GM23248 (cell line): Measurements from ENCODE around the gene FXYD6. TPM values are rescaled to one million over a fixed set of nuclear protein-coding genes. Genes with fewer than 3 reads are reported as not detected.

Source experiments
- DNase-seq: peaks from one replicate; pipeline ENCODE4 v3.0.0-alpha.2; 2015
- H2AFZ ChIP-seq: fragments of 200-600 bp; sonication (generic); 2 replicates; pipeline ENCODE4 v1.6.1; 2016; ENCODE audit warnings: antibody characterized with exemption
- H3F3A ChIP-seq: fragments of 200-600 bp; sonication (generic); 2 replicates; pipeline ENCODE4 v1.6.1; 2016; ENCODE audit warnings: mild to moderate bottlenecking, antibody characterized with exemption, mixed run types; ENCODE audit not compliant: insufficient read depth
- H3K27ac ChIP-seq: fragments of 200-600 bp; sonication (generic); 2 replicates; pipeline ENCODE4 v1.5.1; 2016; ENCODE audit warnings: mild to moderate bottlenecking
- H3K27me3 ChIP-seq: fragments of 200-600 bp; sonication (generic); replicated peaks from 2 replicates; pipeline ENCODE4 v1.6.1; 2016; ENCODE audit warnings: mild to moderate bottlenecking; ENCODE audit not compliant: insufficient read depth
- H3K36me3 ChIP-seq: fragments of 200-600 bp; sonication (generic); 2 replicates; pipeline ENCODE4 v1.6.1; 2016; ENCODE audit warnings: low read depth, mild to moderate bottlenecking
- H3K4me1 ChIP-seq: fragments of 200-600 bp; sonication (generic); 2 replicates; pipeline ENCODE4 v1.6.1; 2016; ENCODE audit warnings: mild to moderate bottlenecking; ENCODE audit not compliant: insufficient read depth
- H3K4me2 ChIP-seq: fragments of 200-600 bp; sonication (generic); one replicate; pipeline ENCODE4 v1.6.1; 2016; ENCODE audit warnings: mild to moderate bottlenecking; ENCODE audit not compliant: unreplicated experiment
- H3K4me3 ChIP-seq: fragments of 200-600 bp; sonication (generic); 2 replicates; pipeline ENCODE4 v1.5.1; 2016; ENCODE audit warnings: mild to moderate bottlenecking
- H3K79me2 ChIP-seq: fragments of 200-600 bp; sonication (generic); 2 replicates; pipeline ENCODE4 v1.6.1; 2016; ENCODE audit warnings: mild to moderate bottlenecking; ENCODE audit not compliant: insufficient read depth
- H3K9ac ChIP-seq: fragments of 200-600 bp; sonication (generic); 2 replicates; pipeline ENCODE4 v1.6.1; 2016; ENCODE audit warnings: mild to moderate bottlenecking
- H3K9me2 ChIP-seq: fragments of 200-600 bp; sonication (generic); 2 replicates; pipeline ENCODE4 v1.6.1; 2016; ENCODE audit warnings: mixed run types, mild to moderate bottlenecking, moderate library complexity; ENCODE audit not compliant: insufficient read depth
- H3K9me3 ChIP-seq: fragments of 200-600 bp; sonication (generic); one replicate; pipeline ENCODE4 v1.6.1; 2017; ENCODE audit warnings: low read depth
- H4K20me1 ChIP-seq: fragments of 200-600 bp; sonication (generic); 2 replicates; pipeline ENCODE4 v1.6.0; 2016; ENCODE audit not compliant: insufficient read depth
- EZH2 ChIP-seq: fragments of 200-600 bp; sonication (generic); IDR thresholded peaks from 2 replicates; pipeline ENCODE4 v1.6.1; 2018; ENCODE audit warnings: antibody characterized with exemption, mild to moderate bottlenecking; ENCODE audit not compliant: insufficient read depth, poor library complexity, severe bottlenecking
- EZH2phosphoT487 ChIP-seq: fragments of 200-600 bp; sonication (generic); IDR thresholded peaks from 2 replicates; pipeline ENCODE4 v1.6.1; 2018; ENCODE audit warnings: antibody characterized with exemption, moderate library complexity, mild to moderate bottlenecking, low read depth; ENCODE audit not compliant: insufficient read depth
- WGBS, 2 experiments: methylation state at CpG; one replicate each; pipeline ENCODE4 v1.1.6; 2015 to 2017; ENCODE audit warnings: low lambda C conversion rate in 2 of 2, low coverage in 1 of 2; ENCODE audit errors: missing lambda C conversion rate in 2 of 2; 5-methylcytosine and 5-hydroxymethylcytosine counted together
- in situ Hi-C: fragments of 300-500 bp; cut with MboI; formaldehyde crosslinking; loops from 2 replicates; pipeline ENCODE4 v1.15.0; 2020
- polyA plus RNA-seq: library from polyadenylated mRNA; unstranded; fragments of >200 nt; fragmentation: Nextera tagmentation; extraction: Ambion mirVana; gene quantifications from 2 replicates; pipeline ENCODE4 v1.2.1, GENCODE V29; 2016
- total RNA-seq: library from RNA; depleted of rRNA; stranded (reverse); fragments of >200 nt; shearing (Covaris generic); gene quantifications from 2 replicates; pipeline ENCODE4 v1.2.3, GENCODE V29; 2014

The FXYD6 gene
- total and polyA plus RNA-seq, 2 experiments from 2014 or later, result not detected

- Histone ChIP-seq H3K9ac (no peak overlapping the region), H3K4me2 (no peak overlapping the region), H2AFZ (no peak overlapping the region), H3K9me2 (no peaks in the 10 kb centered on the region), H3K4me3 (no peak overlapping the region), H3K9me3 (no peaks in the 10 kb centered on the region), H3K27me3 (0 out of 2 replicates have a peak, but pooled peaks cover 5% of the 10 kb centered on the region), H3K27ac (no peak overlapping the region), H3K79me2 (no peaks in the 10 kb centered on the region), H3F3A (no peaks in the 10 kb centered on the region), H3K36me3 (no peaks in the 10 kb centered on the region), H3K4me1 (no peaks in the 10 kb centered on the region), H4K20me1 (no peaks in the 10 kb centered on the region)
- 69 to 77% methylated on average over 8 to 10 of the region's 10 CpGs for WGBS, 2 experiments
- no peak for DNase-seq
- in situ Hi-C loops, result no loop called here
- no peak for TF ChIP-seq EZH2
- TF ChIP-seq EZH2phosphoT487, result no peak
These were observed 55.9 kb downstream of the FXYD6 start for GRCh38 chr11:117820516-117820915.

- Histone ChIP-seq H2AFZ (no peak overlapping the region), H3K9me3 (no peaks in the 10 kb centered on the region), H3K36me3 (no peaks in the 10 kb centered on the region), H3K27me3 (0 out of 2 replicates have a peak, but pooled peaks cover 5% of the 10 kb centered on the region), H3K27ac (no peak overlapping the region), H3K4me3 (no peak overlapping the region), H3K9me2 (no peaks in the 10 kb centered on the region), H3K79me2 (no peaks in the 10 kb centered on the region), H3K4me1 (no peaks in the 10 kb centered on the region), H3K4me2 (no peak overlapping the region), H3K9ac (no peak overlapping the region), H3F3A (no peaks in the 10 kb centered on the region), H4K20me1 (no peaks in the 10 kb centered on the region)
- no peak for DNase-seq
- no peak for TF ChIP-seq EZH2
- TF ChIP-seq EZH2phosphoT487, result no peak
- WGBS, 2 experiments, result 58 to 62% methylated on average over 11 of the region's 11 CpGs
- in situ Hi-C loops, result no loop called here
These were observed 56.4 kb downstream of the FXYD6 start for GRCh38 chr11:117820071-117820470.

GRCh38 chr11:117819096-117820040 lies 57.1 kb downstream of the FXYD6 start:
- no peaks in the 10 kb centered on the region for H3K9me3 ChIP-seq
- 0 out of 2 replicates have a peak, but pooled peaks cover 5% of the 10 kb centered on the region for H3K27me3 ChIP-seq
- H3K27ac ChIP-seq, result no peak overlapping the region
- no peak overlapping the region for H3K4me2 ChIP-seq
- no peak overlapping the region for H2AFZ ChIP-seq
- no peaks in the 10 kb centered on the region for H3K79me2 ChIP-seq
- no peak overlapping the region for H3K9ac ChIP-seq
- no peak overlapping the region for H3K4me3 ChIP-seq
- 54 to 57% methylated on average over 9 to 10 of the region's 10 CpGs for WGBS, 2 experiments
- TF ChIP-seq EZH2phosphoT487 (no peak), EZH2 (no peak)
- H3K36me3 ChIP-seq, result no peaks in the 10 kb centered on the region
- no peaks in the 10 kb centered on the region for H4K20me1 ChIP-seq
- DNase-seq, result peak; percentile 61
- no peaks in the 10 kb centered on the region for H3K9me2 ChIP-seq
- H3F3A ChIP-seq, result no peaks in the 10 kb centered on the region
- no peaks in the 10 kb centered on the region for H3K4me1 ChIP-seq
- in situ Hi-C loops, result no loop called here

- no peak for DNase-seq
- H3K4me1 ChIP-seq, result no peaks in the 10 kb centered on the region
- H3K27ac ChIP-seq, result no peak overlapping the region
- 55 to 58% methylated on average over 9 of the region's 9 CpGs for WGBS, 2 experiments
- no peak overlapping the region for H3K4me3 ChIP-seq
- TF ChIP-seq EZH2 (no peak), EZH2phosphoT487 (no peak)
- no peaks in the 10 kb centered on the region for H3K36me3 ChIP-seq
- H3K9me3 ChIP-seq, result no peaks in the 10 kb centered on the region
- in situ Hi-C loops, result no loop called here
- H3K4me2 ChIP-seq, result no peak overlapping the region
- no peaks in the 10 kb centered on the region for H3K9me2 ChIP-seq
- H3F3A ChIP-seq, result no peaks in the 10 kb centered on the region
- no peak overlapping the region for H2AFZ ChIP-seq
- H3K27me3 ChIP-seq, result 0 out of 2 replicates have a peak, but pooled peaks cover 5% of the 10 kb centered on the region
- no peaks in the 10 kb centered on the region for H3K79me2 ChIP-seq
- no peak overlapping the region for H3K9ac ChIP-seq
- no peaks in the 10 kb centered on the region for H4K20me1 ChIP-seq
These were observed 58.2 kb downstream of the FXYD6 start for GRCh38 chr11:117818041-117818873.
